ENCODE data around the gene IL3.

DNA sequence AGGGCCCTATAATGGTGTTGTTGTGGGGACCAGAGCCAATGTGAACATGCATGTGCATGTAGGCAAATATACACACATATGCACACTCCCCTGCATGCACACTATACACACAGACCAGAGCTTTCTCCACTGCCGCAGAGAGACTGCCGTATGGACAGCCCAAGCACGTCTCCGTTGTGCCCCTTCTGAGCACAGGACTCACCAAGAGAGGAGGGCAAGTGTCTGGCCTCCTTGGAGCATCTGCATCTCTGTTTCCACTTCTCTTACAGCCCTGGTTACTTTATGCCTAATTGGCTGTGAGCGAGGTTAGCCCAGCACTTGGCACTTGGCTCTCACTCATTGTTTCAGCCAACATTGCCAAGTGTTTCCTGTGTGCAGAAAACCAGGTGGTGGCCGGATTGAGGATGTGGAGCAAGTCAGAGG lies 43.5 kb downstream of the IL3 start:
- TF ChIP-seq, protein P1, sequence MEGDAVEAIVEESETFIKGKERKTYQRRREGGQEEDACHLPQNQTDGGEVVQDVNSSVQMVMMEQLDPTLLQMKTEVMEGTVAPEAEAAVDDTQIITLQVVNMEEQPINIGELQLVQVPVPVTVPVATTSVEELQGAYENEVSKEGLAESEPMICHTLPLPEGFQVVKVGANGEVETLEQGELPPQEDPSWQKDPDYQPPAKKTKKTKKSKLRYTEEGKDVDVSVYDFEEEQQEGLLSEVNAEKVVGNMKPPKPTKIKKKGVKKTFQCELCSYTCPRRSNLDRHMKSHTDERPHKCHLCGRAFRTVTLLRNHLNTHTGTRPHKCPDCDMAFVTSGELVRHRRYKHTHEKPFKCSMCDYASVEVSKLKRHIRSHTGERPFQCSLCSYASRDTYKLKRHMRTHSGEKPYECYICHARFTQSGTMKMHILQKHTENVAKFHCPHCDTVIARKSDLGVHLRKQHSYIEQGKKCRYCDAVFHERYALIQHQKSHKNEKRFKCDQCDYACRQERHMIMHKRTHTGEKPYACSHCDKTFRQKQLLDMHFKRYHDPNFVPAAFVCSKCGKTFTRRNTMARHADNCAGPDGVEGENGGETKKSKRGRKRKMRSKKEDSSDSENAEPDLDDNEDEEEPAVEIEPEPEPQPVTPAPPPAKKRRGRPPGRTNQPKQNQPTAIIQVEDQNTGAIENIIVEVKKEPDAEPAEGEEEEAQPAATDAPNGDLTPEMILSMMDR (IDR thresholded peaks at IDR 0.05; ENCODE audit: poor library complexity): no peak
- no peak for TF ChIP-seq EZH2 (IDR thresholded peaks at IDR 0.05; ENCODE audit: borderline replicate concordance)

Data from hepatocyte (in vitro differentiated cells).